NCI-H1417 treated with DMSO at 0.1 percent for 48 hours (cell line): ENCODE measurements around the gene LAMC1.

Source experiments
- DNase-seq: peaks from one replicate; lab custom pipeline; 2025; lab: John Stamatoyannopoulos, UW

The LAMC1 gene

DNA sequence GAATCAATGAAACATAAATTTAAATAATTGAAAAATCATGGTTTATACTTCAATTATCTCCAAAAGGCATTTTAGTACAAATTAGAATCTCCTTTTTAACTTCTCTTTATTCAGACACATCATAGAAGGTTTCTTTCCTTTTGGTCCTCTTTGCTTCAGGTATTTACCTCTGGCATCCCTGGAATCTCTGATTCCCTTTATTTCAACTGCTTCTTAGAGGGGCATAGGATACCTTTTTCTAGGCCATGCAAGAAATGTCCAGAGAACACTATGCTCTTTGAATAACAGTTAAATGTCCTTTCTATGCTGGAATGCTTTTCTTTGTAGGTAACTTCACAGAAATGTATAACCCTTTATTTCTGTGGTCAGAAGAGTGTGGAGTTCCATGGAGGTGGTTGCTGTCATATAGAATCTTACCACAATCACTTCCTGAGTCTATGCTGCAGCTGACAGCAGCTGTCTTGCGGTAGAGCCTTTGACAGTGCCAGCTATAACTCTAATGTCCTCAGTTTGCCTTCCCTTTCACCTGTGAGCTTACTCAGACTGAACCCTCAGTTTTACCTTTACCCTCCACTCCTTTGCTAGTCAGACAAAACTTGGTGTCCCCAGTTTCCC, 171.4 kb downstream of the LAMC1 start:
- DNase-seq, result no peak

DNA sequence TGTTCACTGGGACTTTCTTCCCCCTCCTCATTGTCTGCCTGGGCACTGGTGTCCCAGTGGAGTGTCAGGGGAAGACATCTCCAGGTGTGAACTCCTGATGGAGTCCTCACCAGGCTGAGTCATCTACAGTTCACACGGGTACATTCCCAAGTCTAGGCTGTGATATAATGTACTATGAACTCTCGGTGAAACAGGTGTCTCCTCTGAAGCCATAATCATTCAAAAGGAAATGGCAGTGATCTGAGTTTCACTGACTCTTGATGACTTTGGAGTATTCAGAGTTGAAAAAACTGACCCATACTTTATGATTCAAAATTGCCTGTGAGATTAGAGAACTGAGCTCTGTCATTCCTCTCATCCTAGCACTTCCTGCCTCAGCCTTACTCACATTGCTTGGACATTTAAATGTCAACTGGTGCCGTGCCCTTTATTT, 171.9 kb downstream of the LAMC1 start:
- DNase-seq, result no peak
